Body of pancreas (tissue), 4 donors: ENCODE results near the gene DOK6. TPM values are rescaled to one million over a fixed set of nuclear protein-coding genes. Genes with fewer than 3 reads are reported as not detected.

Experiments used
- ATAC-seq: fragments of 150-250 bp; one replicate; pipeline ENCODE4 v1.9.1; 2016
- DNase-seq, 4 donors: peaks; one replicate each; pipeline ENCODE4 v3.0.0-alpha.2; 2019
- H3K27ac ChIP-seq, 4 donors: fragments of 200-600 bp; sonication (generic); 1 replicate in 3 of 4; 2 replicates in 1 of 4; pipeline versions ENCODE4 v1.5.1 to v1.6.1; 2016 to 2019; ENCODE audit warnings: mild to moderate bottlenecking in 1 of 4, mixed read lengths in 1 of 4, moderate library complexity in 1 of 4
- H3K27me3 ChIP-seq, 2 donors: fragments of 200-600 bp; sonication (generic); one replicate each; pipeline ENCODE4 v1.6.0; 2016; ENCODE audit warnings: mild to moderate bottlenecking in 1 of 2
- H3K36me3 ChIP-seq, 2 donors: fragments of 200-600 bp; sonication (generic); replicated peaks in 1 of 2; 2 replicates each; pipeline ENCODE4 v1.5.1; 2016; ENCODE audit warnings: low read depth in 2 of 2; ENCODE audit not compliant: insufficient read depth in 1 of 2
- H3K4me1 ChIP-seq: fragments of 200-600 bp; sonication (generic); one replicate; pipeline ENCODE4 v1.6.0; 2016
- H3K4me3 ChIP-seq, 2 donors: fragments of 200-600 bp; sonication (generic); 1 replicate in 1 of 2; 2 replicates in 1 of 2; pipeline ENCODE4 v1.5.1; 2016 to 2019
- H3K9me3 ChIP-seq, 3 donors: fragments of 200-600 bp; sonication (generic); 1 replicate in 2 of 3; 2 replicates in 1 of 3; pipeline ENCODE4 v1.5.1; 2016
- CTCF ChIP-seq, 7 experiments: fragments of 450-650 bp in 4 of 7; fragments of 200-600 bp in 3 of 7; sonication (generic) in 3 of 7; IDR thresholded peaks; one replicate each; pipeline ENCODE4 v1.5.1; 2016 to 2019; ENCODE audit warnings: antibody characterized with exemption in 7 of 7
- POLR2A ChIP-seq, 3 donors: fragments of 450-650 bp; IDR thresholded peaks; one replicate each; pipeline ENCODE4 v1.6.1; 2016; ENCODE audit warnings: antibody characterized with exemption in 3 of 3, mild to moderate bottlenecking in 2 of 3
- WGBS, 2 donors: methylation state at CpG; one replicate each; pipeline ENCODE4 v1.1.5; 2017; 5-methylcytosine and 5-hydroxymethylcytosine counted together
- intact Hi-C: fragments of 100-400 bp; cut with DNase I; formaldehyde crosslinking; loops from one replicate; pipeline ENCODE4 v1.15.1; 2023
- total RNA-seq, 2 donors: library from RNA; depleted of rRNA; stranded (reverse); fragments of >200 nt; gene quantifications; one replicate each; pipeline ENCODE4 v1.1.0, GENCODE V29; 2016

DOK6 gene
- total RNA-seq, 2 donors from 2014 or later: under 0.01 to 0.66 TPM

- no peak for TF ChIP-seq CTCF (IDR thresholded peaks at IDR 0.05)
- TF ChIP-seq POLR2A (IDR thresholded peaks at IDR 0.05): no peak
- Histone ChIP-seq H3K27ac (no peak overlapping the region), H3K27me3 (no peaks in the 10 kb centered on the region), H3K4me1 (no peaks in the 10 kb centered on the region), H3K9me3 (peaks cover 0 to 8% (median 0%) of the 10 kb centered on the region in 3 donors), H3K36me3 (no peaks in the 10 kb centered on the region), H3K4me3 (no peak overlapping the region)
- ATAC-seq (no peak), DNase-seq (no peak)
- intact Hi-C loops: no loop called here
- WGBS, 2 donors: 43 to 47% methylated on average over 2 of the region's 2 CpGs
These were observed 35.8 kb upstream of the DOK6 start for GRCh38 chr18:69364930-69365329.

- DNase-seq (no peak), ATAC-seq (no peak)
- 58 to 65% methylated on average over 4 of the region's 4 CpGs for WGBS, 2 donors
- Histone ChIP-seq H3K36me3 (no peaks in the 10 kb centered on the region), H3K9me3 (peaks cover 0 to 3% (median 0%) of the 10 kb centered on the region in 3 donors), H3K27me3 (no peaks in the 10 kb centered on the region), H3K4me1 (no peaks in the 10 kb centered on the region), H3K4me3 (no peak overlapping the region), H3K27ac (no peak overlapping the region)
- TF ChIP-seq CTCF (IDR thresholded peaks at IDR 0.05): no peak
- no peak for TF ChIP-seq POLR2A (IDR thresholded peaks at IDR 0.05)
- intact Hi-C loops: no loop called here
These were observed 35.0 kb upstream of the DOK6 start for GRCh38 chr18:69365658-69366057.

GRCh38 chr18:69367104-69367503, 33.6 kb upstream of the DOK6 start:
- TF ChIP-seq POLR2A (IDR thresholded peaks at IDR 0.05) (no peak), CTCF (IDR thresholded peaks at IDR 0.05) (no peak)
- no peaks in the 10 kb centered on the region for H3K9me3 ChIP-seq
- H3K27ac ChIP-seq: no peak overlapping the region
- DNase-seq (no peak), ATAC-seq (no peak)
- no peaks in the 10 kb centered on the region for H3K4me1 ChIP-seq
- no peak overlapping the region for H3K4me3 ChIP-seq
- no peaks in the 10 kb centered on the region for H3K27me3 ChIP-seq
- 51 to 56% methylated on average over 2 of the region's 2 CpGs for WGBS, 2 donors
- intact Hi-C loops: no loop called here
- H3K36me3 ChIP-seq: no peaks in the 10 kb centered on the region

GRCh38 chr18:69371729-69372128, 29.0 kb upstream of the DOK6 start:
- H3K27ac ChIP-seq: no peak overlapping the region
- no peaks in the 10 kb centered on the region for H3K27me3 ChIP-seq
- intact Hi-C loops: no loop called here
- H3K36me3 ChIP-seq: no peaks in the 10 kb centered on the region
- H3K4me3 ChIP-seq: no peak overlapping the region
- no peaks in the 10 kb centered on the region for H3K9me3 ChIP-seq
- DNase-seq (no peak), ATAC-seq (no peak)
- no peak for TF ChIP-seq POLR2A (IDR thresholded peaks at IDR 0.05)
- TF ChIP-seq CTCF (IDR thresholded peaks at IDR 0.05): no peak
- H3K4me1 ChIP-seq: no peaks in the 10 kb centered on the region
- 34 to 40% methylated on average over 2 of the region's 2 CpGs for WGBS, 2 donors

- H3K27ac ChIP-seq: no peak overlapping the region
- H3K4me1 ChIP-seq: no peaks in the 10 kb centered on the region
- H3K4me3 ChIP-seq: no peak overlapping the region
- no peak for ATAC-seq
- WGBS, 2 donors: 64 to 68% methylated on average over 7 of the region's 7 CpGs
- no peaks in the 10 kb centered on the region for H3K9me3 ChIP-seq
- intact Hi-C loops: no loop called here
- no peak for DNase-seq
- H3K27me3 ChIP-seq: no peaks in the 10 kb centered on the region
- no peaks in the 10 kb centered on the region for H3K36me3 ChIP-seq
- TF ChIP-seq CTCF (IDR thresholded peaks at IDR 0.05): no peak
- no peak for TF ChIP-seq POLR2A (IDR thresholded peaks at IDR 0.05)
These were observed 20.4 kb upstream of the DOK6 start for GRCh38 chr18:69380324-69380723.
